ENCODE measurements around the gene TAS2R43.
"Not testable (repeated sequence)": the region's sequence is repeated elsewhere in the genome, so short reads cannot be mapped to it uniquely, and the experiment has no call there.

Gene TAS2R43

DNA sequence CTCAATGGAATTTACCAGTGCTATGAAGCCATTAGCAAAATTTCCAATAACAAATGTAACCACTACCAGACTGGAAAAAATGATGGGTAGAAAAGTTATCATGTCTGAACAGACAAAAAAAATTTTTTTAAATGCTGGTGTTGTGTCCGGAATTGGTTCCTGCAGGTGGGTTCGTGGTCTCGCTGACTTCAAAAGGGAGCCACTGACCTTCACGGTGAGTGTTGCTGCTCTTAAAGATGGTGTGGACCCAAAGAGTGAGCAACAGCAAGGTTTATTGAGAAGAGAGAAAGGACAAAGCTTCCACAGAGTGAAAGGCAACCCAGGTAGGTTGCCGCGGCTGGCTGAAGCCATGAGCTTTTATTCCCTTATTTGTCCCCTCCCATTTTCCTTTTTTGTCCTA, at the start of gene TAS2R43:
Gene TAS2R43 (minus strand): TSS at position 186 of the 400 bp plus-strand sequence. CDS start 84 bp downstream, at position 102.
- no peak for DNase-seq (ENCODE audit: low read depth)

- no peak for DNase-seq (ENCODE audit: low read depth)
Measured at GRCh38 chr12:11136075-11136474, 44.0 kb upstream of the TAS2R43 start.

GRCh38 chr12:11134305-11134704, 42.2 kb upstream of the TAS2R43 start, which contains the start of gene TAS2R30:
TAS2R30 (minus strand) TSS chr12:11134644; CDS start chr12:11134244, 400 bp downstream.
- DNase-seq (ENCODE audit: low read depth), result no peak

DNA sequence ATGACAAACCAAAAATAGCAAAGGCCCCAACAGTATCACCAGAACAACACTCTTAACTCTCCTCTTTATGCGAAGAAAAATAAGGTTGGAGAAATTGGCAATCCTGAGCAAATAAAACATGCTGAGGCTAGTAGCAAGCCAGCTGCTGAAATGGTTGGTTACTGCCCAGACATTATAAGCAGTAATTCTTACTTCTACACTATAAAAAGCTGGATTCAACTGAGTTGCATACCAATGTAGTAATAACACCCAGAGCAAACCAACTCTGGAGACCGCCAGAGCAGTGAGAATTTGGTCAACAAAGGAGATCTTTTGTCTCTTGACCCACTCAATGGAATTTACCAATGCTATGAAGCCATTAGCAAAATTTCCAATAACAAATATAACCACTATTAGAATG, 41.7 kb upstream of the TAS2R43 start:
- no peak for DNase-seq (ENCODE audit: low read depth)

DNA sequence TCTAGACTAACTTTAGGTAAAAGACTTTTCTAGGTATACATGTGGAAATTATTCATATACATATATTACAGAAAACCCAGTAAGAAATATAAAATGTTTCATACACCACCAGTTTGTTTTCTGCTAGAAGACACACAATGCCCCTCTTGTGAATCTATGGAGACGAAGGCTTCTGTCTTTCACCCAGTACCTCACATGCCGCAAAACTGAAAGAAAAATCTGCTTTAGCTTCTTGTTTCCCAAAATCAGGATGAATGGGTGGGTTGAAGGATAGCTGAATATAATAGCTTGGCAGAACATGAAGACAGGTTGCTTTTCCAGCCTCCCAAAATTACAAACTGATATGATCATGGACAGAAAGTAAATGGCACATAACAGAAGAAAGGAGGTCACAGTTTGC, 41.0 kb upstream of the TAS2R43 start:
- no peak for DNase-seq (ENCODE audit: low read depth)

DNA sequence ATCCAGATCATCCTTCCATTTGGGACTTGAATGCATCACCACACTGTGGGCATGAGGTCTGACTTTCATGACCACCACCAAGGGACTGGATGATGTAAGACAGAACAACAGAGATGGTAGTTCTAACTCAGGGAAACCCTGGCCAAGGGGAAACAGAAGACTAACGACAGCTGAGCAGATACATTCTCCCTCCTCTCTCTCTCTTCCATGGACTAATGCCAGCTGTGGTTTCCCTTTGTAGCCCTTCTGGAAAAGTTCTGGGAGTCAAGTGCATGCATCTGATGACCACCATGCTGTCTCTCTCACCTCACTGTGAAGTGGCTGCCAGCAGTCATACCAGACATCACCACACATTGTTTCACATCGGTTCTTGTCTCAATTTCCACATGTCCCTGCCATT, 38.9 kb upstream of the TAS2R43 start:
- DNase-seq (ENCODE audit: low read depth), result no peak

DNA sequence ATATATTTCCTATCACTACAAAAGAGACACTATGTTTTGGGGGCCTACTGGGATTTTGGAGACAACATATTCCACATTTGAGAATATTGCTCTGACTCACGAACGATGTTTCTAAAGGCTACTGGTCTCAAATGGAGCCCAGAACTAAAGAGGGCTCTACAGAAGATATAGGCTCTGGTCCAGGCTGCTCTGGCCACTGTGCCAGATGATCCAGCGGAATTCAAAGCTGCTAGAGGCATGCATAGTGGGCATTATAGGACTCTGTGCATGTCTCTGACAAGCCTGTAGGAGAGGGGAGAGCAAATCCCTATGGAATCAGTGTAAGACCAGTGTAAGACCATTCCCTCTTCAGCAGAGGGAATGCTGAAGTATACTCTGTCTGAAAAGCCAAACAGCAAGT, 38.3 kb upstream of the TAS2R43 start:
- no peak for DNase-seq (ENCODE audit: low read depth)

DNA sequence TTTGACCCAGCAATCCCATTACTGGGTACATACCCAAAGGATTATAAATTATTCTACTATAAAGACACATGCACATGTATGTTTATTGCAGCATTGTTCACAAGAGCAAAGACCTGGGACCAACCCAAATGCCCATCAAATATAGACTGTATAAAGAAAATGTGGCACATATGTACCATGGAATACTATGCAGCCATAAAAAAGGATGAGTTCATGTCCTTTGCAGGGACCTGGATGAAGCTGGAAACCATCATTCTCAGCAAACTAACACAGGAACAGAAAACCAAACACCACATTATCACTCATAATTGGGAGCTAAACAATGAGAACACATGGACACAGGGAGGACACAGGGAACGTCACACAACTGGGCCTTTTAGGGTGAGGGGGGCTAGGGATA, 22.0 kb upstream of the TAS2R43 start:
- not testable (repeated sequence) for DNase-seq (ENCODE audit: low read depth)

DNA sequence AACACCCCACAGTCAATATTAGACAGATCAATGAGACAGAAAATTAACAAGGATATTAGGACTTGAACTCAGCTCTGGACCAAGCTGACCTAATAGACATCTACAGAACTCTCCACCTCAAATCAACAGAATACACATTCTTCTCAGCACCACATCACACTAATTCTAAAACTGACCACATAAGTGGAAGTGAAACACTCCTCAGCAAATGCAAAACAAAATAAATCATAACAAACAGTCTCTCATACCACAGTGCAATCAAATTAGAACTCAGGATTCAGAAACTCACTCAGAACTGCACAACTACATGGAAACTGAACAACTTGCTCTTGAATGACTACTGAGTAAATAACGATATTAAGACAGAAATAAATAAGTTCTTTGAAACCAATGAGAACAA, 19.1 kb upstream of the TAS2R43 start:
- not testable (repeated sequence) for DNase-seq (ENCODE audit: low read depth)

DNA sequence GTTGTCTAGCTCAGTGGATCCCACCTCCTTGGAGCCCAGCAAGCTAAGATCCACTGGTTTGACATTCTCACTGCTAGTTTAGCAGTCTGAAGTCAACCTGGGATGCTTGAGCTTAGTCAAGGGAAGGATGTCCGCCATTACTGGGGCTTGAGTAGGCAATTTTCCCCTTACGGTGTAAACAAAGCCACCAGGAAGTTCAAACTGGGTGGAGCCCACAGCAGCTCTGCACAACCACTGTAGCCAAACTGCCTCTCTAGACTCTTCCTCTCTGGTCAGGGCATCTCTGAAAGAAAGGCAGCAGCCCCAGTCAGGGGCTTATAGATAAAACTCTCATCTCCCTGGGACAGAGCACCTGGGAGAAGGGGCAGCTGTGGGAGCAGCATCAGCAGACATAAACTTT, 16.7 kb upstream of the TAS2R43 start:
- no peak for DNase-seq (ENCODE audit: low read depth)

DNA sequence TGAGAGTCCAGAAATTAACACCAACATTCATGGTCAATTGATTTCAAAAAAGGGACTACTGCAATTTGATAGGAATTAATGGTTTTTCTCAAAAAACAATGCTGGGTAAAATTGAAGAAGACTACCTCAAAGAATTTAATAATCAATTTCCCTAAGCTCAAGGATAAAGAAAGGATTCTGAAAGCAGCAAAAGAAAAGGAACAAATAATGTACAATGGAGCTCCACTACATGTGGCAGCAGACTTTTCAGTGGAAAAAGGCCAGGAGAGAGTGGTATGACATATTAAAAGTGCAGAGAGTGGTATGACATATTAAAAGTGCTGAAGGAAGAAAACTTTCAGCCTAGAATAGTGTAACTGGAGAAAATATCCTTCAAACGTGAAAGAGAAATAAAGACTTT, 15.6 kb upstream of the TAS2R43 start:
- no peak for DNase-seq (ENCODE audit: low read depth)

DNA sequence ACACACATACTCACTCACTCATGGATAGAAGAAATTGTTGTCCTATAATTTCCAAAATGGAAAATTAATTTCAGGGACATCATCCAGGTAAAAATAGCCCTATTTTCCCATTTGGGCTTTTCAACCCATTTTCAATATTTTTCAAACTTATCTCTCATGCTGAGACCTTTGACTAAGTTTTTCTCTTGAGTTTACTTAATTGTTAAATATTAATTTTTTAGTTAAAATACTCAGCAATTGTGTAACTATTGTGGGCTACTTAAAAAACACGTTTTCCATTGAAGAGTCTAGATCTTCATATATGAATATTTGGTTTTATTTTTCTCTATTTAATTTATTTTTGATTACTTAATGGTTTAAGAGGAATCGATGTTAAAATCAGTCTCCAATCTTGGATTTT, 14.2 kb upstream of the TAS2R43 start:
- no peak for DNase-seq (ENCODE audit: low read depth)

- no peak for DNase-seq (ENCODE audit: low read depth)
Measured at GRCh38 chr12:11105546-11105945, 13.4 kb upstream of the TAS2R43 start.

GRCh38 chr12:11094910-11095309, 2.8 kb upstream of the TAS2R43 start:
- DNase-seq (ENCODE audit: low read depth), result not testable (repeated sequence)

GRCh38 chr12:11089246-11089645, 2.9 kb downstream of the TAS2R43 start:
- DNase-seq (ENCODE audit: low read depth), result no peak

DNA sequence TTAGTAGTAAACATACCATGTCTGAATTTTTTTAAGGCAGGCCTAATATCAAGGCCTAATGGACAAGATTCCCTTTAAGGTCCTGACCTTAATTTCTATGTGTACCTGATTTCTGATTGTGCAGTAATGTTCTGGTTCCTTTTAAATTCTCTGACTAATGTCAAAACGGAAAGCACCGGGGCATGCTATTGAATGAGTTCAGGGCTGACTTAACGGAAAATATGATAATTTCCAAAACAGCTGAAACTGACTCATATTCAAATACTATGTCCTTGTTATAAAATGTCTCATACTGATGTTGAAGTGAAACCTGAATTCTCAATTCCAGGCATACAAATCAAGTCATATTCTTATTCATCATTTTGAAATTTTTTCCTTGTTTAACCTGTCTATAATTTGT, 6.7 kb downstream of the TAS2R43 start:
- DNase-seq (ENCODE audit: low read depth), result no peak

DNA sequence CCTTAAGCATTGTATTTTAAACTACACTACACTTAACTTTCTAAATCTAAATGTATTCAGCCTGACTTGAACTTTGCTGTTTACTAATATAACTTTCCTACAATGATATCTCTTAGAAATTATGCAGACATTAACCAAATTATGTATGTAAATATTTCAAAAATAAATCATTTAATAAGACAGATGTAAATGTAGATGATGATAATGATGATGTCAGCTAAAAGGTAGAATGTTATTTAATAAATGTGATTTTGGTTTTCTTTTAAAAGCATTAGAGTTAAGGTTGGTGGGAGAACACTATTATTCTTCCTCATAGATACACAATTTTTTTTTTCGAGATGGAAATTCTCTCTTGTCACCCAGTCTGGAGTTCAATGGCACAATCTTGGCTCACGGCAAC, 10.1 kb downstream of the TAS2R43 start:
- DNase-seq (ENCODE audit: low read depth), result no peak

DNA sequence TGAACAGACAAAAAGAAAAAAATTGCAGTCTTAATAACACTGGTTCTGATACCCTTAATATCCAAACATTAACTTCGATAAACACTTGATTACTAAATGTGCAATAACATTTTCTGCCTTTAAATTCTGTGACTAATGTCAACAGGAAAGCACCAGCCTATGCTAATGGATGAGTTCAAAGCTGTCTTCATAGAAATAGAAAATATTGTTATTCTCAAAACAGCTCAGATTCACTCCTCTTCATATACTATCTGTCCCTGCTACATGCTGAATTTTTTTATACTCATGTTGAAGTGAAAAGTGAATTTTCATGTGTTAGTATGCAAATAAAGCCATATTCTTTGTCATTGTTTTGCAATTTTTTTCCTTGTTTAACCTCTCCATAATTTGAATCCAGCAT, 13.9 kb downstream of the TAS2R43 start:
- no peak for DNase-seq (ENCODE audit: low read depth)

DNA sequence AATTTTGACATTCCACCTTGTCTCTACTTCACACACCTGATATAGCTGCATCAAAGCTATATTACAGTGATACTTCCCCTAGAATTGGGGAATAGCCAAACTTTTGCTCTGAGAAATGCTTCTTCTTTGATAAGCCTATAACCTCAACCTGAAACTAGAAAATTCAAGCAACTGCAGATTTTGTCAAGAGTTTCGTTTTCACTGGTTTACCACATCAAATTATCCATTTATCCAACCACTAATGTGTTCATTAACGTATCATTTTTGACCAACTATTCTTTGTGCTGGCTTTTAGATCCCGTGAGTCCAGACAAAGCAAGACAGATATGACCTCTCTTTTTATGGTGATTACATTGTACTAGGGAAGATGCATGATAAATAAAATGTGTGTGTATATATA, 16.5 kb downstream of the TAS2R43 start:
- DNase-seq (ENCODE audit: low read depth), result no peak

GRCh38 chr12:11071414-11071813, 20.7 kb downstream of the TAS2R43 start:
- no peak for DNase-seq (ENCODE audit: low read depth)

- no peak for DNase-seq (ENCODE audit: low read depth)
Measured at GRCh38 chr12:11070999-11071398, 21.1 kb downstream of the TAS2R43 start.

DNA sequence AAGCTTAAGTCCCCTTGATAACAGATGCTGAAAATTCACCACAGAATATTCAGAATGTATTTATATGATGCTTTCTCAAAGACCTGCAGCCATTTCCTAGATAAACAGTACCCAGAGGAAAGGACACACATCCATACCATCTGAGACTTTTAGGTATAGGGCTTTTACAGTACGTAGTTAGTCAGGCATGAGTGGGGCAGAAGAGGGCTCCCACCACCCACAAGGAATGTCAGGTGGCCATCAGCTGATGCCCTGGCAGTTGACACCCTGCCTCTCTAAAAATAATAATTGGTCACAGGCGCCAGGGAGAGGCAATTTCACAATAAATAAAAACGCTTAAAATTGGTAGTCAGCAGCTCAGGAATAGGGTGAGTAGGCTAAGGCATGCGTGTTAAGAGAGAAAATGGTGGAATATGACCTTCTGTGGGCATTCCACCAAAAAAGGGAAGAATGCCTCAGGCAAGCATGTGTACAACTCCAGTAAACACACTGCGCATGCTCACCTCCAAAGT, 22.2 kb downstream of the TAS2R43 start:
- DNase-seq (ENCODE audit: low read depth), result no peak

GRCh38 chr12:11067514-11067913, 24.6 kb downstream of the TAS2R43 start:
- DNase-seq (ENCODE audit: low read depth), result no peak

DNA sequence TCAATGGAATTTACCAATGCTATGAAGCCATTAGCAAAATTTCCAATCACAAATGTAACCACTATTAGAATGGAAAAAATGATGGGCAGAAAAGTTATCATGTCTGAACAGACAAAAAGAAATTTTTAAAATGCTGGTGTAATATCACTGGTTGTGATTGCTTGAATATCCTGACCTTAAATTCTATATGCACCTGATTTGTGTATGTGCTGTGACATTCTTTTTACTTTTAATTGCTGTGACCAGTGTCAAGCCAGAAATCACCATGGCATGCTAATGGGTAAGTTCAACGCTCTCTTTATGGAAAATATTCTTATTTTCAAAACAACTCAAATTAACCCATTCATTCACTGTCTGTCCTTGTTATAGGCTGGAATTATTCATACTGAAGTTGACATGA, 29.9 kb downstream of the TAS2R43 start, which contains the start of gene TAS2R46:
Gene TAS2R46 (minus strand): TSS at position 101 of the 400 bp plus-strand sequence. CDS start 0 bp downstream, at position 101.
- DNase-seq (ENCODE audit: low read depth), result not testable (repeated sequence)

- no peak for DNase-seq (ENCODE audit: low read depth)
Measured at GRCh38 chr12:11059784-11060183, 32.3 kb downstream of the TAS2R43 start.

Measured in T-helper 22 cell (primary cell).